Ovary (tissue), 3 donors: ENCODE measurements around the gene MYO1E.

Source experiments
- EP300 ChIP-seq: sonication (generic); formaldehyde crosslinking; IDR thresholded peaks from one replicate; pipeline ENCODE4 v1.6.1; 2017; ENCODE audit warnings: antibody characterized with exemption
- POLR2A ChIP-seq: fragments of 450-650 bp; IDR thresholded peaks from one replicate; pipeline ENCODE4 v1.6.1; 2017; ENCODE audit warnings: antibody characterized with exemption, mild to moderate bottlenecking, moderate library complexity
- TF ChIP-seq, protein P1 (sequence below), 3 donors: fragments of 450-650 bp in 2 of 3; fragments of 200-600 bp in 1 of 3; IDR thresholded peaks; one replicate each; pipeline versions ENCODE4 v1.5.1 to v1.8.0; 2016 to 2022; ENCODE audit warnings: antibody characterized with exemption in 3 of 3, mild to moderate bottlenecking in 1 of 3
- donor health status: DM: no; HTN: no; CAD: no.

DNA sequence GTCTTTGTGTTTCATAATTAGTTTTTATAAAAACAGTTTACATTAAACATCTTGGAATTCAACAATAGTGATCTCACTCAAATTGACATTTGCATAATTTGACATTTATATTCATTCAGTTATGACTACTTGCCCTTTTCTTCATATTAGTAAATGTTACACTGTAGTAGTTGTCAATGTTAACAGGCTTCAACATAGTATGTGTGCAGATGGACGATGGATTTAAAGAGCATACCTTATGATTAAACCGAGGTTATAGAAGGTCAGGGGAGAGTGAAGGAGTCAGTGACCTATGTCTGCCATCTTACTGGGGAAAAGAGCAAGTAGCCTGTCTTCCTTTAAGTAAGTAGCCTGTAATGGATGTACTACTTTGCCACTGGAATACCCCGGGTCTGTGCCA lies 276.2 kb downstream of the MYO1E start:
- TF ChIP-seq, protein P1, sequence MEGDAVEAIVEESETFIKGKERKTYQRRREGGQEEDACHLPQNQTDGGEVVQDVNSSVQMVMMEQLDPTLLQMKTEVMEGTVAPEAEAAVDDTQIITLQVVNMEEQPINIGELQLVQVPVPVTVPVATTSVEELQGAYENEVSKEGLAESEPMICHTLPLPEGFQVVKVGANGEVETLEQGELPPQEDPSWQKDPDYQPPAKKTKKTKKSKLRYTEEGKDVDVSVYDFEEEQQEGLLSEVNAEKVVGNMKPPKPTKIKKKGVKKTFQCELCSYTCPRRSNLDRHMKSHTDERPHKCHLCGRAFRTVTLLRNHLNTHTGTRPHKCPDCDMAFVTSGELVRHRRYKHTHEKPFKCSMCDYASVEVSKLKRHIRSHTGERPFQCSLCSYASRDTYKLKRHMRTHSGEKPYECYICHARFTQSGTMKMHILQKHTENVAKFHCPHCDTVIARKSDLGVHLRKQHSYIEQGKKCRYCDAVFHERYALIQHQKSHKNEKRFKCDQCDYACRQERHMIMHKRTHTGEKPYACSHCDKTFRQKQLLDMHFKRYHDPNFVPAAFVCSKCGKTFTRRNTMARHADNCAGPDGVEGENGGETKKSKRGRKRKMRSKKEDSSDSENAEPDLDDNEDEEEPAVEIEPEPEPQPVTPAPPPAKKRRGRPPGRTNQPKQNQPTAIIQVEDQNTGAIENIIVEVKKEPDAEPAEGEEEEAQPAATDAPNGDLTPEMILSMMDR (IDR thresholded peaks at IDR 0.05), result no peak
- TF ChIP-seq POLR2A, result no peak
- TF ChIP-seq EP300, result no peak
